Panc1 (cell line): ENCODE measurements around the gene GALNT11. TPM values are rescaled to one million over a fixed set of nuclear protein-coding genes. Genes with fewer than 3 reads are reported as not detected.

Source experiments
- ATAC-seq: fragments of 200-7000 bp; cut with Tn5 transposase; 2 replicates; pipeline ENCODE4 v1.9.1; 2020; ENCODE audit warnings: mild to moderate bottlenecking, moderate library complexity
- BruUV-seq: library from RNA; stranded (reverse); fragments of 400-500 nt; replicated peaks from 2 replicates; lab custom pipeline; 2021; lab: Mats Ljungman, UMichigan
- CTCF ChIA-PET: fragments of 300-600 bp; sonication (Branson Sonifier 250); formaldehyde crosslinking; loops from one replicate; lab custom pipeline; 2022; ENCODE audit warnings: antibody characterized with exemption; lab: Charles Lee
- POLR2A ChIA-PET: fragments of 300-600 bp; sonication (Branson Sonifier 250); formaldehyde crosslinking; loops from one replicate; lab custom pipeline; 2022; ENCODE audit warnings: antibody characterized with exemption; lab: Charles Lee
- DNase-seq: peaks from one replicate; pipeline ENCODE4 v3.0.0-alpha.2; 2010; ENCODE audit warnings: low read depth, low spot score
- H3K27ac ChIP-seq: 2 replicates; pipeline ENCODE4 v1.5.1; 2011; ENCODE audit warnings: mild to moderate bottlenecking, low read length, inconsistent platforms
- H3K27me3 ChIP-seq: fragments of 200-500 bp; sonication (Bioruptor generic); 2 replicates; pipeline ENCODE4 v1.6.0; 2014; ENCODE audit warnings: low read length, inconsistent platforms; ENCODE audit not compliant: control insufficient read depth, insufficient read depth
- H3K36me3 ChIP-seq: fragments of 200-500 bp; sonication (Bioruptor generic); 2 replicates; pipeline ENCODE4 v1.5.1; 2014; ENCODE audit warnings: inconsistent platforms, mild to moderate bottlenecking, low read length, moderate library complexity; ENCODE audit not compliant: control insufficient read depth, insufficient read depth
- H3K4me1 ChIP-seq: 2 replicates; pipeline ENCODE4 v1.5.1; 2011; ENCODE audit warnings: inconsistent platforms, mild to moderate bottlenecking, low read length, moderate library complexity; ENCODE audit not compliant: control insufficient read depth, insufficient read depth
- H3K4me3 ChIP-seq, 2 experiments: 2 replicates each; pipeline ENCODE4 v1.5.1; 2011 to 2012; ENCODE audit warnings: low read depth in 2 of 2, low read length in 2 of 2, mild to moderate bottlenecking in 2 of 2, inconsistent platforms in 1 of 2, moderate library complexity in 1 of 2
- H3K9me3 ChIP-seq: fragments of 200-500 bp; sonication (Bioruptor generic); 2 replicates; pipeline ENCODE4 v1.5.1; 2014; ENCODE audit warnings: low read depth, mild to moderate bottlenecking, inconsistent platforms, low read length, moderate library complexity; ENCODE audit not compliant: control insufficient read depth, insufficient read depth
- CTCF ChIP-seq: fragments of 450-650 bp; IDR thresholded peaks from 2 replicates; pipeline ENCODE4 v1.5.1; 2017; ENCODE audit warnings: mild to moderate bottlenecking
- POLR2AphosphoS5 ChIP-seq: IDR thresholded peaks from 2 replicates; pipeline ENCODE4 v1.6.1; 2012; ENCODE audit warnings: mild to moderate bottlenecking, low read depth, low read length, moderate library complexity
- REST ChIP-seq, 2 experiments: IDR thresholded peaks; 2 replicates each; pipeline ENCODE4 v1.6.1; 2011 to 2012; ENCODE audit warnings: low read depth in 2 of 2, control low read depth in 1 of 2, low read length in 1 of 2, mild to moderate bottlenecking in 1 of 2, moderate library complexity in 1 of 2; ENCODE audit not compliant: insufficient read depth in 1 of 2
- SIN3A ChIP-seq: IDR thresholded peaks from 2 replicates; pipeline ENCODE4 v1.6.1; 2012; ENCODE audit warnings: low read depth, mild to moderate bottlenecking, low read length, moderate library complexity, borderline replicate concordance; ENCODE audit not compliant: insufficient read depth
- TCF7L2 ChIP-seq: IDR thresholded peaks from 2 replicates; pipeline ENCODE4 v1.6.1; 2011; ENCODE audit warnings: mild to moderate bottlenecking, low read depth, low read length, inconsistent platforms
- in situ Hi-C: cut with HindIII; loops from 2 replicates; pipeline ENCODE4 v1.10.0; 2016; ENCODE audit warnings: low sequenced_read_pairs, low pct_unique_long_range_greater_than_20kb
- intact Hi-C: fragments of 100-400 bp; cut with micrococcal nuclease; formaldehyde crosslinking; loops from one replicate; pipeline ENCODE4 v1.10.0; 2022; ENCODE audit not compliant: unreplicated experiment
- total RNA-seq: library from RNA; stranded (reverse); gene quantifications from one replicate; pipeline ENCODE4 v1.2.1, GENCODE V29; 2021; ENCODE audit not compliant: unreplicated experiment

The GALNT11 gene
- total RNA-seq, 1 experiment from 2014 or later, result 48.7 TPM

GRCh38 chr7:152093717-152094116 is 68.2 kb downstream of the GALNT11 start:
- H3K9me3 ChIP-seq, result peaks cover 6% of the 10 kb centered on the region; the same call in 1 of the 2 replicates
- H3K4me1 ChIP-seq, result no peaks in the 10 kb centered on the region
- H3K27ac ChIP-seq, result no peak overlapping the region
- ChIA-PET CTCF (no interaction called here), POLR2A (no interaction called here)
- H3K4me3 ChIP-seq, result no peak overlapping the region
- BruUV-seq, result no TSS peak
- in situ Hi-C loops (no loop called here), intact Hi-C loops (no loop called here)
- DNase-seq, result no peak
- no peak for ATAC-seq
- TF ChIP-seq CTCF (no peak), POLR2AphosphoS5 (no peak), TCF7L2 (no peak), REST (IDR thresholded peaks at IDR 0.05; ENCODE audit: insufficient read depth in 1 of 2, low read depth in 2 of 2, low read length in 1 of 2) (no peak), SIN3A (no peak)
- no peaks in the 10 kb centered on the region for H3K27me3 ChIP-seq
- no peaks in the 10 kb centered on the region; the same call in 1 of the 2 replicates for H3K36me3 ChIP-seq

GRCh38 chr7:152095771-152096170 is 70.3 kb downstream of the GALNT11 start:
- no peak for TF ChIP-seq TCF7L2
- TF ChIP-seq SIN3A, result no peak
- no peak for TF ChIP-seq CTCF
- TF ChIP-seq REST (IDR thresholded peaks at IDR 0.05; ENCODE audit: insufficient read depth in 1 of 2, low read depth in 2 of 2, low read length in 1 of 2), result no peak
- no peak for TF ChIP-seq POLR2AphosphoS5
- Histone ChIP-seq H3K9me3 (no peaks in the 10 kb centered on the region), H3K27ac (no peak overlapping the region), H3K4me3 (no peak overlapping the region), H3K36me3 (no peaks in the 10 kb centered on the region; the same call in 1 of the 2 replicates), H3K27me3 (no peaks in the 10 kb centered on the region), H3K4me1 (no peaks in the 10 kb centered on the region)
- intact Hi-C loops, result no loop called here
- no peak for ATAC-seq
- DNase-seq, result no peak
- in situ Hi-C loops, result no loop called here
- BruUV-seq, result no TSS peak
- POLR2A ChIA-PET, result no interaction called here
- CTCF ChIA-PET, result no interaction called here
